HG03520 (cell line): Measurements from ENCODE around the gene RPL31.

ENCODE experiments used
- ATAC-seq: cut with Tn5 transposase; IDR thresholded peaks from one replicate; pipeline ENCODE4 v1.9.1; 2021; ENCODE audit warnings: mild to moderate bottlenecking, moderate library complexity; ENCODE audit not compliant: unreplicated experiment

RPL31 gene

GRCh38 chr2:100974712-100975520 is 27.2 kb upstream of the RPL31 start:
- ATAC-seq: no peak

DNA sequence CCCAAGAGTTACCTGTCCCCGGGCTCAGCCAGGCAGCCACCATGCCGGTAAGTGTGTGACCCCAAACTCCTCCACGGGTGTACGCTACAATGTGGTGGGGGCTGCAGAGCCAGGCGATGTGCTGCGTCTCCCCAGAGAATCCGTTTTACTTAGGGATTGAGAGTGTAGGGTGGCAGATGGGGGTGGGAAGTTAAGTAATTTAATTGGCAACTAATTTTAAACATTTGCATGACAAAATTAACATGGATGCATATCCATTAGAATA is 26.6 kb upstream of the RPL31 start:
- ATAC-seq: no peak

DNA sequence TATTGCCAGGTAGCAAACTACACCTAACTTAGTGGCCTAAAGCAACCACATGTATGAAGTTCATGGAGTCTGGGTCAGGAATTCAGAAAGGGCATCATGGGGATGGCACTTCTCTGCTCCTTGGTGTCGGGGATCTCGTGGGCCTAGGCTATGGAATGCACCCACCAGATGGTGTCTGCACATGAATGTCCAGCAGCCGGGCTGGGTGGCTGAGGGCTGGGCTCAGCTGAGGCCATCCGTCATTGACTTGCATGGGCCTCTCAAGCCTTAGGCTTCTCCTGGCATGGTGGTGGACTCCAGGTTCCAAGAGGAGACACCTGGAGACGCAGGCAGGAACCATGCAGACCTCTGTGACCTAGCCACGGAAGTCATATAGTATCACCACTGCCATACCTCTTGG is 26.0 kb upstream of the RPL31 start:
- no peak for ATAC-seq

DNA sequence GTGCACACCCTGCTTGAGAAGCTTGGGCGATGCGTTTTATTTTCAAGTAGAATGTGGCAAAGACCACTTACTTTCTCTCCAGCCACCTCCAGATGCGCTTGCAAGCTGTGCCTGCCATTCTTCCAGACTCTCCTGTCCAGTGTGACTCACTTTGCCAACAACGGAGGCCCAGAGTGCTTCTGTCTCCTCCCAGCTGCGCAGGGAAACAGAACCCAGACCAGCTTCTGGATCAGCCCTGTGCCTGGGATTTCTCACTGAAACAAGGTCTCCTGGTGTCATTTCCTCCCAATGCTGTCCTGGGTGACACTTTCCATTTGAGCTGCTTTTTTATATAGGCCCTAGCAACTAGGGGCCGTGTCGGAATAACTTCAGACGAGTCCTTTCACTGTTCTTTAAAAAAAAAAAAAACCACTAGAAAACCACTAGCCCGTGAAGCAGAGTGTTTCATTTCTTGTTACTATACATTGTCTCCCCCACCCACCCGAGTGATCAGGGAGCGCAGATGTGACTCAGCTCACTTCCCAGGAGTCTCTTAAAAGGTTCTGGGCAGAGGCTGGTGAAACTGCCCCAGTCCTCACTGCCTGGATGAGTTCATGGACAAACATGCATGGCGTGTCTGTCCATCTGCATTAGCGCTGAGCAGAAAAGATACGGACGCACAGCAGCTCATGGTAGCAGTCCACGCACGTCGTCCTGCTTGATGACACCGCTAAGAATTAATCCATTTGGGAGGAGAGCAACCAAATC is 25.3 kb upstream of the RPL31 start:
- peak; percentile 76 for ATAC-seq

- ATAC-seq: peak; percentile 10
Observed at GRCh38 chr2:100977511-100977910, 24.6 kb upstream of the RPL31 start.

DNA sequence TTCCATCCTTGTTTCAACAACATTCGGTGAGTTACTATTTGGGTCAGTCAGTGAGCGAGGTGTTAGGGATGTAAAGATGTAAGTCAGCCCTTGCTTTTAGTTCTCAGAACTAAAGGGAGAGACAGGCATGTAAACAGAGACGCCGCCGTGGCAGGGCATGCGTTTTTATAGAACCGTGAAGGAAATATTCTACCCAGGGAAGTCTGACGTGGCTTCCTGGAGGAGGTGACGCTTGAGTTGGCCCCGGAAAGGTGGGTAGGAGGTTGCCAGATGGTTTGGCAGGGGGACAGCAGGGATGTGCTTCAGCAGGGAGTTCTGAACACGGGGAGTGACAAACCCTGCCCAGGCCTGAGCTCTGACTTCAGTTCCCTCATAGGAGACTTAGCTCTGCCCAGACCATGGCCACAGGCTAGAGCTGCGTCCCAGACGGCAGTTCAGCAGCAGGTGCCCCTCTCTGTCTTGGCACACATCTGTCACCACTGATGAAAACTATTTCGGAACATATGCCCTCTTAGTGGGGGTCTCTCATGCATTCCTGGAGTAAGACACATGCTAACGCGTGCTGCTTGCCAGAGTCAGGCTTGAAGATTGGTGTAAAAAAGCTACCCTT is 23.4 kb upstream of the RPL31 start:
- no peak for ATAC-seq

DNA sequence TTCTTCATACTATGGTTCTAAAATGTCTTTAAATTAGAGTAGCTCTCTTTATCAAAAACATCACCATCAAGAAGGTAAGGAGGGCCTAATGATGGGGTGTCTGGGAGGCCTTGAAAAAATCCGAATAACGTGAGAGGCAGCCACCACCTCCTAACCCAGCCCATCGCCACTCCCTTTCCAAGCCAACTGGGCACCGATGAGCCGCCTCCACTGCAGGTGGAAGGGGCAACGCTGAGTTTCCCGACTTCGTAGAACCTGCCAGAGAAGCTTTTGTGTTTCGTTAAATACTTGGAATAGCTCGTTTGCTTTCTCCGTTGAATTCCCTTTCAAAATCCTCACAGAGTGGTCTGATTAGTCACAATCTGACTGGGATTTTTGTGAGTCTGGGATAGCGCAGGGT is 22.0 kb upstream of the RPL31 start:
- no peak for ATAC-seq

- no peak for ATAC-seq
Observed at GRCh38 chr2:100981011-100981410, 21.1 kb upstream of the RPL31 start.

GRCh38 chr2:100982431-100982861 is 19.6 kb upstream of the RPL31 start:
- no peak for ATAC-seq

- ATAC-seq: no peak
Observed at GRCh38 chr2:100983201-100983600, 18.9 kb upstream of the RPL31 start.

DNA sequence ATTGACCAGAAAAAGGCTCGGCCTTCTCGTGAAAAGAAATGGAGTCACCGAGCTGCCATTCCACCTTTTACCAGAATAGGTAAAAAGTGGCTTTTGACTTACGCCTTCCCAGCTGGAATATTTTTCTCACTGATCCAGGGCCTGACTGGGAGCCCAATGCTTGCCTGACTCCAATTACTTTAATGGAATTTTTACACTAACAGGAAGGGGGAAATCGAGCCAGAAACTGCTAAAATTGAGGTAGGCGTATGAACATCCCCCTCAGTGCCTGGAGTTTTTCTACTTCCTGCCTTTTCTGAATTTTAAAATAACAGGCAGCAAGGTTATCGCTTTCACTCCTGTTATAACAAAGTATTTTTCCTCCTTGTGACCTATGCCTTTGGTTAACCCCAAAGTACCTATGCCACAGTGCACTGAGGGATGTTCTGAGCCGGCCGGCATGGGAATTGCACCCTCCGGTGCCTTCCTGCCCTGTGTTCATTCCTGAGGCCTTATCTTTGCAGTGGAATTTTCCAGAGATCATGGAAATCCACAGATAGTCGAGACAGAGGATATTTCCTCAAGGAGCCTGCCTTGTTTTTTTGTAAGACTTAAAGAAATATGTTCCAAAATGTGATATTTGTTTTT is 18.3 kb upstream of the RPL31 start:
- no peak for ATAC-seq

DNA sequence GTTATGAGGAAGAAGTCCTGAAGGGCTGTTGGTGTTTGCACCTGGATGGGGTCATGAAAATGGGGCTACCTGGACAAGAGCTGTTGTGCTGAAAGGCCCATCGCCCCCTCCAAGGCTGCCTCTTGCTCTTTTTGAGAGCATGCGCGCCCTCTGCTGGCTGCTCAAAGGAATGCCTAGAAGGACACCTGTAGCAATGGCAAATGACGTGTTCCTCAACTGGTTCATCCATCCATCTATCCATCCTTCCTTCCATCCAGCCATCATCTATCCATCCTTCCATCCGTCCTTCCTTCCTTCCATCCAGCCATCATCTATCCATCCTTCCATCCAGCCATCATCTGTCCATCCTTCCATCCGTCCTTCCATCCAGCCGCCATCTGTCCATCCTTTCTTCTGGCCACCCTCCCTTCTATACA is 17.2 kb upstream of the RPL31 start:
- ATAC-seq: no peak

DNA sequence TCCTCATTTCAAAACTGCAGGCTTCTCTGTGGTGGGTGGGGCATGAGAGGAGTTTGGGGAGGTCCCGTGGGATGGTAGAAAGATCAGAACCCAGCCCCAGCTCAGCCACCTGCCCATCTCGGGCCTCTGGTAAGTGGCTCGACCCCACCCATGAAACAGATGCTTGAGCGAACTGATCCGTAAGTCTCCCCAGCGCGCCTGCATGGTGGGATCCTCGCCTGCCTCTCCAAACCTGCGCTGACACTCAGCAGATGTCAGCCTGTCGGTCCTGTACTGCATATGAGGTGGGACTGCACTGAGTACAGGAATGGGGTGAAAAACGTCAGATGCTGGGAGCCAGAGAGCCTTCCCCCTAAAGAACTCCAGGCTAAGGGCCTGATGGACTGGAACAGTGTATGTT is 15.9 kb upstream of the RPL31 start:
- ATAC-seq: no peak

GRCh38 chr2:100987536-100987935 is 14.6 kb upstream of the RPL31 start:
- no peak for ATAC-seq

DNA sequence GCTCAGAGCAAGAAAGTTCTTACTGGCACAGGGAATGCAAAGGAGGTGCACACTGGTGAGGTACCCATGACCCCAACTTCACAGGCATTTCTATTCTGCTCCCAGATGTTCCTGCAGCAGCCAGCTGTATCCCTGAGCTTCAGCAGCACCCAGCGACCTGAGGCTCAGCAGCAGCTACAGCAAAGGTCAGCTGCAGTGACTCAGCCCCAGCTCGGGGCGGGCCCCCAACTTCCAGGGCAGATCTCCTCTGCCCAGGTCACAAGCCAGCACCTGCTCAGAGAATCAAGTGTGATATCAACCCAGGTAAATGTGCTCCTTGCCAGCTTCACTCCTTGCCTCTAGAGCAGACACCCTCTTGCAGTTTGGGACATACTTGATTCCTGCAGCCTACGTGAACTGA is 14.1 kb upstream of the RPL31 start:
- no peak for ATAC-seq

GRCh38 chr2:100988630-100989417 is 13.3 kb upstream of the RPL31 start:
- no peak for ATAC-seq

- ATAC-seq: no peak
Observed at GRCh38 chr2:100989666-100990065, 12.4 kb upstream of the RPL31 start.

DNA sequence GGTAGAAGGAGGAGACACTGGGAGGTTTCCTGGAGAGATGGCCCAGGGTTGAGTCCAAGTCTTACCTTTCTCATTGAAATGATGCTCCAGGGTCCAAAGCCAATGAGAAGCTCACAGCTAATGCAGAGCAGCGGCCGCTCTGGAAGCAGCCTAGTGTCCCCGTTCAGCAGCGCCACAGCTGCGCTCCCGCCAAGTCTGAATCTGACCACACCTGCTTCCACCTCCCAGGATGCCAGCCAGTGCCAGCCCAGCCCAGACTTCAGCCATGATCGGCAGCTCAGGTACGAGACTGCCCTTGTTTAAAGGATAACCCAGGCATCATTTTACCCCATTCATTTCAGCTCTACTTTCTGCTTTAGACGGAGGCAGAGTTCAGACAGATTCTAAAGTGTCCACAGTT is 11.9 kb upstream of the RPL31 start:
- ATAC-seq: no peak

GRCh38 chr2:100990650-100991403 is 11.3 kb upstream of the RPL31 start:
- ATAC-seq: no peak

GRCh38 chr2:100991404-100991773 is 10.7 kb upstream of the RPL31 start:
- ATAC-seq: no peak
